ENCODE results near the gene CFAP251. TPM values are rescaled to one million over a fixed set of nuclear protein-coding genes. Genes with fewer than 3 reads are reported as not detected.

The CFAP251 gene
- total RNA-seq, 1 experiment from 2014 or later: 0.81 TPM

GRCh38 chr12:121893961-121894460 is 24.4 kb upstream of the CFAP251 start:
- Histone ChIP-seq H3K23ac (ENCODE audit: insufficient read length, low read depth, low read length) (no peak overlapping the region), H2BK20ac (ENCODE audit: low read depth, low read length, poor library complexity, severe bottlenecking) (no peak overlapping the region), H3K27me3 (ENCODE audit: insufficient read depth, low read length) (no peaks in the 10 kb centered on the region; the same call in 1 of the 2 replicates), H3K27ac (ENCODE audit: insufficient read length, low read depth, low read length) (no peak overlapping the region), H4K20me1 (ENCODE audit: control insufficient read depth, insufficient read depth, insufficient read length) (no peaks in the 10 kb centered on the region), H2BK120ac (ENCODE audit: low read depth, low read length, poor library complexity, severe bottlenecking) (no peak overlapping the region), H3K4ac (ENCODE audit: low read depth, low read length) (no peak overlapping the region), H2AK5ac (ENCODE audit: insufficient read length, low read length) (no peak overlapping the region), H3K79me2 (ENCODE audit: insufficient read depth, low read length) (no peaks in the 10 kb centered on the region), H3K56ac (ENCODE audit: insufficient read length, low read depth, low read length) (no peak overlapping the region), H4K8ac (replicated peaks; ENCODE audit: insufficient read length, low read depth, low read length) (no peak overlapping the region), H3K4me2 (ENCODE audit: insufficient read depth, insufficient read length, low read length) (no peak overlapping the region), H4K5ac (ENCODE audit: insufficient read length, low read depth, low read length) (no peak overlapping the region), H2BK5ac (ENCODE audit: insufficient read length, low read length) (no peak overlapping the region), H4K91ac (ENCODE audit: insufficient read length, low read depth, low read length) (no peak overlapping the region), H3K9ac (ENCODE audit: extremely low read depth, insufficient read length, low read length) (no peak overlapping the region), H3K79me1 (ENCODE audit: insufficient read depth, low read depth, low read length, poor library complexity, severe bottlenecking) (no peaks in the 10 kb centered on the region), H3K9me3 (ENCODE audit: control insufficient read depth, low read depth, low read length) (no peaks in the 10 kb centered on the region), H2BK12ac (ENCODE audit: insufficient read length, low read depth, low read length) (no peak overlapping the region), H2BK15ac (ENCODE audit: low read depth, low read length) (no peak overlapping the region), H3T11ph (ENCODE audit: low read length) (no peak overlapping the region), H3K18ac (ENCODE audit: insufficient read length, low read depth, low read length) (no peak overlapping the region), H3K4me1 (ENCODE audit: insufficient read depth, low read length) (no peaks in the 10 kb centered on the region), H3K14ac (ENCODE audit: insufficient read depth, low read length) (no peak overlapping the region), H2AFZ (ENCODE audit: low read length) (no peak overlapping the region), H3K23me2 (ENCODE audit: insufficient read length, low read depth, low read length, poor library complexity, severe bottlenecking) (peaks cover 3% of the 10 kb centered on the region)
- Mint-ChIP-seq H3K27me3 (ENCODE audit: low read depth) (peaks cover 16% of the 10 kb centered on the region), H3K9me3 (no peaks in the 10 kb centered on the region), H3K4me3 (no peak overlapping the region), H3K36me3 (ENCODE audit: insufficient read depth in 1 of 3, low read depth in 3 of 3) (peaks cover 8 to 46% (median 24%) of the 10 kb centered on the region in 3 experiments; a peak in 6 of 7 replicates), H3K4me1 (peaks cover 19% of the 10 kb centered on the region in 2 experiments), H3K27ac (peak overlapping the region in 1 of 3 experiments; percentile 37; a peak in 2 of 7 replicates)
- TF ChIP-seq CTCF (conservative IDR thresholded peaks at IDR 0.05): no peak
- peak; percentile 66 for DNase-seq
- no CpG with 5 or more reads among the region's 1 CpG for WGBS (ENCODE audit: extremely low coverage, insufficient read length, low lambda C conversion rate)

Data from H9 (cell line).